KMS-11 (cell line): ENCODE measurements around the gene TAS2R3.

Source experiments
- H2AFZ ChIP-seq: fragments of 200-600 bp; sonication (generic); 2 replicates; pipeline ENCODE4 v1.6.1; 2016; ENCODE audit warnings: antibody characterized with exemption, mixed run types, low read depth
- H3K27ac ChIP-seq: fragments of 200-600 bp; sonication (generic); 2 replicates; pipeline ENCODE4 v1.6.1; 2016; ENCODE audit warnings: mild to moderate bottlenecking, mixed run types
- H3K27me3 ChIP-seq: fragments of 200-600 bp; sonication (generic); 2 replicates; pipeline ENCODE4 v1.6.1; 2017; ENCODE audit warnings: mild to moderate bottlenecking, low read depth, mixed run types, moderate library complexity; ENCODE audit not compliant: insufficient read depth
- H3K36me3 ChIP-seq: fragments of 200-600 bp; sonication (generic); 2 replicates; pipeline ENCODE4 v1.6.1; 2017; ENCODE audit warnings: mild to moderate bottlenecking, mixed run types; ENCODE audit not compliant: insufficient read depth
- H3K4me1 ChIP-seq: fragments of 200-600 bp; sonication (generic); 2 replicates; pipeline ENCODE4 v1.6.1; 2016; ENCODE audit warnings: mild to moderate bottlenecking, low read depth, mixed run types; ENCODE audit not compliant: poor library complexity, severe bottlenecking
- H3K4me2 ChIP-seq: fragments of 200-600 bp; sonication (generic); 2 replicates; pipeline ENCODE4 v1.7.0; 2016; ENCODE audit warnings: mild to moderate bottlenecking, mixed run types
- H3K4me3 ChIP-seq: fragments of 200-600 bp; sonication (generic); IDR thresholded peaks from 2 replicates; pipeline ENCODE4 v1.6.1; 2017; ENCODE audit warnings: low read depth, low read length, mixed read lengths; ENCODE audit not compliant: insufficient read depth
- H3K79me2 ChIP-seq: fragments of 200-600 bp; sonication (generic); 2 replicates; pipeline ENCODE4 v1.6.1; 2016; ENCODE audit warnings: low read depth, mixed run types; ENCODE audit not compliant: insufficient read depth
- H3K9ac ChIP-seq: fragments of 200-600 bp; sonication (generic); 2 replicates; pipeline ENCODE4 v1.6.1; 2016; ENCODE audit warnings: mild to moderate bottlenecking, mixed run types
- H4K20me1 ChIP-seq: fragments of 200-600 bp; sonication (generic); 2 replicates; pipeline ENCODE4 v1.6.1; 2016; ENCODE audit warnings: mild to moderate bottlenecking, mixed run types; ENCODE audit not compliant: insufficient read depth
- TF ChIP-seq, protein P1 (sequence below): fragments of 200-600 bp; sonication (generic); conservative IDR thresholded peaks from 2 replicates; pipeline ENCODE4 v1.6.1; 2017; ENCODE audit warnings: low read depth, mild to moderate bottlenecking, antibody characterized with exemption, low read length, moderate library complexity, mixed read lengths

The TAS2R3 gene

DNA sequence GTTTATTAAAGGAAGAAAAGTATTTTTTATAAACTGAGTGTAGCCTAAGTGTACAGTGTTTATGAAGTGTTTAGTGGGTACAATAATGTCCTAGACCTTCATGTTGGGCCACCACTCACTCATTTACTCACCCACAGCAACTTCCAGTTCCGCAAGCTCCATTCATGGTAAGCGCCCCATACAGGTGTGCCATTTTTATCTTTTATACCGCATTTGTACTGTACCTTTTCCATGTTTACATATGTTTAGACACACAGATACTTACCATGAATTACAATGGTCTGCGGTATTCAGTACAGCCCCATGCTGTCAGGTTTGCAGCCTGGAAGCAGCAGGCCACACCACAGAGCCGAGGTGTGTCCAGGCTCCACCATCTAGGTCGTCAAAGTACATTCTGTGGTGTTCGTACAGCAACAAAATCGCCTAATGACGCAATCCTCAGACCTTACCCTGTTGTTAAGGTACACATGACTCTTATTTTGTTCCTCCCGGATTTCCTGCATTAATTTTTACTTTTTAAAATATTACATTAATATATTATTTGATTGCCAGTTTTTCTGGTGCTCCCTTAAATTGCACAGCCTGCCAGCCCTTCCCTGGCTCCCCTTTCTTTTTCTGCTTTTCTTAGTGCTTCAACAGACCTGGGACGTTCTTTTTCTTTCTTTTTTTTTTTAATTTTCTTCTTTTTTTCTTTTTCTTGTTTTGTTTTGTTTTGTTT, 26.6 kb upstream of the TAS2R3 start:
- Histone ChIP-seq H4K20me1 (no peaks in the 10 kb centered on the region), H3K79me2 (peaks cover 32% of the 10 kb centered on the region), H3K4me1 (peaks cover 28% of the 10 kb centered on the region), H3K36me3 (peaks cover 11% of the 10 kb centered on the region; the same call in 1 of the 2 replicates), H3K4me3 (no peak overlapping the region), H3K27me3 (no peaks in the 10 kb centered on the region), H3K9ac (peak overlapping the region; percentile 68), H2AFZ (peak overlapping the region; percentile 89), H3K4me2 (peak overlapping the region; percentile 61), H3K27ac (peak overlapping the region; percentile 80)
- TF ChIP-seq, protein P1, sequence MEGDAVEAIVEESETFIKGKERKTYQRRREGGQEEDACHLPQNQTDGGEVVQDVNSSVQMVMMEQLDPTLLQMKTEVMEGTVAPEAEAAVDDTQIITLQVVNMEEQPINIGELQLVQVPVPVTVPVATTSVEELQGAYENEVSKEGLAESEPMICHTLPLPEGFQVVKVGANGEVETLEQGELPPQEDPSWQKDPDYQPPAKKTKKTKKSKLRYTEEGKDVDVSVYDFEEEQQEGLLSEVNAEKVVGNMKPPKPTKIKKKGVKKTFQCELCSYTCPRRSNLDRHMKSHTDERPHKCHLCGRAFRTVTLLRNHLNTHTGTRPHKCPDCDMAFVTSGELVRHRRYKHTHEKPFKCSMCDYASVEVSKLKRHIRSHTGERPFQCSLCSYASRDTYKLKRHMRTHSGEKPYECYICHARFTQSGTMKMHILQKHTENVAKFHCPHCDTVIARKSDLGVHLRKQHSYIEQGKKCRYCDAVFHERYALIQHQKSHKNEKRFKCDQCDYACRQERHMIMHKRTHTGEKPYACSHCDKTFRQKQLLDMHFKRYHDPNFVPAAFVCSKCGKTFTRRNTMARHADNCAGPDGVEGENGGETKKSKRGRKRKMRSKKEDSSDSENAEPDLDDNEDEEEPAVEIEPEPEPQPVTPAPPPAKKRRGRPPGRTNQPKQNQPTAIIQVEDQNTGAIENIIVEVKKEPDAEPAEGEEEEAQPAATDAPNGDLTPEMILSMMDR: no peak

DNA sequence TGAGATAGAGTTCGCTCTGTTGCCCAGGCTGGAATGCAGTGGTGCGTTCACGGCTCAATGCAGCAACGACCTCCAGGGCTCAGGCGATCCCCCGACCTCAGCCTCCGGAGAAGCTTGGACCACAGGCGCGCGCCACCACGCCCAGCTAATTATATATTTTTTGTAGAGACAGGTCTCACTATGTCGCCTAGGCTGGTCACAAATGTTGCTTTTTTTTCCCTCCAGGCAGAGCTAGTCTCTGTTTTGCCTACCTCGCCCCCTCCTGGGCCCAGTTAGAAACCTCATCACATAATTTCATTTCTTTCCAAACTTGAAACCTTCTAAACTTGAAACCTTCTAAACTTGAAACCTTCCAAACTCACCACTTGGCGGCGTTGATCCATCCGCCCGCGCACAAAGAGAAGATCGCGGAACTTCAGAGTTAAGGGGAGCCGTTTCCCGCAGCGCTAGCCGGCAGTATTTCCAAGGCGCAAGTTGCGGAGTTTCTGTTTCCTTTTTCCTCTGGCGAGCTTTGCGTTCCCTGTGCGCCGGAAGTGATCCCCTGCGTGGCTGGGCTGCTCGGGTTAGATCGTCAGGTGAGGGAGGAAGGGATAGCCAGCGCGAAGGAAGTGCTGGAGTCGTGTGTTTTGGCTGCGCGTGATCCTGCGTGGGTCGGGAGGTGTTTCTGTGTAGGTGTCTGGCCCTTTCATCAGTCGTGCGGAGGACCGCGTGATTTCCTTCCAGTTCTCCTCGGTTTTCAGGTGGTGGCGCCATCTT, 25.9 kb upstream of the TAS2R3 start, which contains the start of gene SSBP1:
SSBP1 (plus strand) TSS at position 523 of the 756 bp plus-strand sequence. CDS start 809 bp downstream, outside the sequence.
- H3K79me2 ChIP-seq: peaks cover 32% of the 10 kb centered on the region
- H3K27ac ChIP-seq: peak within 1 kb of the TSS; percentile 80
- peak within 1 kb of the TSS; percentile 84 for H3K4me2 ChIP-seq
- H3K4me1 ChIP-seq: peaks cover 28% of the 10 kb centered on the region
- TF ChIP-seq, protein P1: peak; percentile 91
- peak within 1 kb of the TSS; percentile 89 for H2AFZ ChIP-seq
- H3K9ac ChIP-seq: peak within 1 kb of the TSS; percentile 68
- no peaks in the 10 kb centered on the region for H4K20me1 ChIP-seq
- peak within 1 kb of the TSS; percentile 69 for H3K4me3 ChIP-seq
- H3K36me3 ChIP-seq: peaks cover 17% of the 10 kb centered on the region; the same call in 1 of the 2 replicates
- H3K27me3 ChIP-seq: no peaks in the 10 kb centered on the region

DNA sequence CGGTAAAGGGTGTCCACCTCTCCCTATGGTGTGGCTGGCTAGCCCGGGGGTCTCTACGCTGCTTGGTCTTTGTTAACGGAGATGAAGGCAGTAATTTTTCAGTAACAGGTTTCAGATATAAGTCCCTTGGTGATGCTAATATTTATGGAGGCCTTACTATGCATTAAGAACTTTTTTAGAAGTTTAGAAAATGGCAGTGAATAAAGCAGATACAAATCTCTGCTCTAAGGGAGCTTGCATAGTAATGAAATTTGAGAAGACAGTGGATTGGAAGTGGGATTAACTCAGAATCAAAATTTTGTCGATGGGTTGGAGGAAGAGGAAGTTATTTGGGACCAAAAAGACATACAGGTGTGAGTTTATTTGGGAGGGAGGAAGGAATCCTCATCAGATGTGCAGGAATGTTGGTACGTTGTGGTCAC, 25.3 kb upstream of the TAS2R3 start:
- Histone ChIP-seq H3K4me1 (peaks cover 28% of the 10 kb centered on the region), H3K79me2 (peaks cover 32% of the 10 kb centered on the region), H3K36me3 (peaks cover 21% of the 10 kb centered on the region; the same call in 1 of the 2 replicates), H3K27me3 (no peaks in the 10 kb centered on the region), H4K20me1 (no peaks in the 10 kb centered on the region), H2AFZ (peak overlapping the region; percentile 54), H3K9ac (peak overlapping the region; percentile 68), H3K27ac (peak overlapping the region; percentile 80), H3K4me3 (peak overlapping the region; percentile 69), H3K4me2 (peak overlapping the region; percentile 84)
- TF ChIP-seq, protein P1: peak; percentile 57

DNA sequence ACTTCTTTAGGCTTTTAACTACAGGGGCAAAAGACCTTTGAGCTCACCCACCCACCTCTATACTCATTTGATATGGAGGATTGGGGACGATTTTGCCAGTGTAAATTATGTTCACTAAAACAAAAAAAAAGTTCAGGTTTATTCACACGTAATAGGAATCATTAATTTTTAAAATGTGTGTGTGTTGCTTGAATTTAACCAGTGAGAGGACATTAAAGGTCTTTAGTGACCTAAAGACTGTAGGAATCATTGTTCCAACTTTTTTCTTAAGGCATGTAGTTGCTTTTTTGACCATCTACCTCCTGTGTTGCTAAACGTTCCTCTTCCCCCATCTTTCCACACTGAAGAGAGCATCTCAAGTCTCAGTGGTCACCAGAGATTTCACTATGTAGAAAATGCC, 24.6 kb upstream of the TAS2R3 start:
- Histone ChIP-seq H3K36me3 (peaks cover 25% of the 10 kb centered on the region; the same call in 1 of the 2 replicates), H3K27me3 (no peaks in the 10 kb centered on the region), H4K20me1 (no peaks in the 10 kb centered on the region), H3K4me2 (peak overlapping the region; percentile 84), H3K79me2 (peaks cover 32% of the 10 kb centered on the region), H3K4me3 (no peak overlapping the region), H2AFZ (no peak overlapping the region), H3K4me1 (peaks cover 28% of the 10 kb centered on the region), H3K27ac (no peak overlapping the region), H3K9ac (peak overlapping the region; percentile 68; the same call in 1 of the 2 replicates)
- TF ChIP-seq, protein P1: no peak
